IMR-90 (cell line): ENCODE measurements around the gene STK36. TPM values are rescaled to one million over a fixed set of nuclear protein-coding genes. Genes with fewer than 3 reads are reported as not detected.

ENCODE experiments used
- ATAC-seq: fragments of 200-7000 bp; cut with Tn5 transposase; 2 replicates; pipeline ENCODE4 v1.9.1; 2020; ENCODE audit warnings: low read depth, mild to moderate bottlenecking, moderate library complexity
- BruUV-seq: library from RNA; stranded (reverse); fragments of 400-500 nt; replicated peaks from 2 replicates; lab custom pipeline; 2021; lab: Mats Ljungman, UMichigan
- CTCF ChIA-PET: fragments of 300-600 bp; formaldehyde crosslinking; extraction: SDS; loops from one replicate; lab custom pipeline; 2021; ENCODE audit warnings: antibody characterized with exemption; lab: Yijun Ruan, JAX
- POLR2A ChIA-PET: fragments of 300-600 bp; sonication (Branson Sonifier 250); formaldehyde crosslinking; loops from one replicate; lab custom pipeline; 2022; ENCODE audit warnings: antibody characterized with exemption; ENCODE audit not compliant: unreplicated experiment; lab: Charles Lee
- DNase-seq: peaks from one replicate; pipeline ENCODE4 v3.0.0; 2013
- H2AFZ ChIP-seq: replicated peaks from 2 replicates; pipeline ENCODE3; 2013; ENCODE audit warnings: low read length, mild to moderate bottlenecking; ENCODE audit not compliant: poor library complexity
- H2AK5ac ChIP-seq: 2 replicates; pipeline ENCODE4 v1.6.1; 2013; ENCODE audit warnings: low read depth, low read length, inconsistent platforms
- H2AK9ac ChIP-seq: replicated peaks from 2 replicates; pipeline ENCODE3; 2013; ENCODE audit warnings: mild to moderate bottlenecking, low read depth, low read length, moderate library complexity; ENCODE audit not compliant: poor library complexity
- H2BK120ac ChIP-seq: 2 replicates; pipeline ENCODE4 v1.6.1; 2013; ENCODE audit warnings: low read depth, low read length, inconsistent platforms
- H2BK15ac ChIP-seq: 3 replicates; pipeline ENCODE4 v1.6.1; 2013; ENCODE audit warnings: low read depth, low read length, inconsistent platforms
- H2BK20ac ChIP-seq: 2 replicates; pipeline ENCODE4 v1.6.1; 2013; ENCODE audit warnings: low read depth, mild to moderate bottlenecking, inconsistent platforms, low read length, moderate library complexity
- H2BK5ac ChIP-seq: 2 replicates; pipeline ENCODE4 v1.6.1; 2013; ENCODE audit warnings: mild to moderate bottlenecking, low read depth, low read length, inconsistent platforms; ENCODE audit not compliant: poor library complexity, severe bottlenecking
- H3K14ac ChIP-seq: replicated peaks from 2 replicates; pipeline ENCODE4 v1.6.1; 2013; ENCODE audit warnings: low read depth, low read length, inconsistent platforms
- H3K18ac ChIP-seq: 2 replicates; pipeline ENCODE4 v1.6.1; 2013; ENCODE audit warnings: low read depth, low read length, control low read depth
- H3K23ac ChIP-seq: 2 replicates; pipeline ENCODE4 v1.6.1; 2013; ENCODE audit warnings: low read depth, low read length, inconsistent platforms
- H3K27ac ChIP-seq: 2 replicates; pipeline ENCODE4 v1.5.1; 2013; ENCODE audit warnings: mild to moderate bottlenecking, control low read depth, low read length; ENCODE audit not compliant: insufficient read depth
- H3K27me3 ChIP-seq: 2 replicates; pipeline ENCODE4 v1.6.1; 2013; ENCODE audit warnings: low read length; ENCODE audit not compliant: control insufficient read depth, insufficient read depth
- H3K36me3 ChIP-seq: 2 replicates; pipeline ENCODE4 v1.6.1; 2013; ENCODE audit warnings: low read length, mixed read lengths; ENCODE audit not compliant: control insufficient read depth, insufficient read depth
- H3K4ac ChIP-seq: 2 replicates; pipeline ENCODE4 v1.6.1; 2013; ENCODE audit warnings: low read depth, low read length, inconsistent platforms
- H3K4me1 ChIP-seq: 2 replicates; pipeline ENCODE4 v1.6.1; 2013; ENCODE audit warnings: low read length, mixed read lengths; ENCODE audit not compliant: control insufficient read depth, insufficient read depth
- H3K4me2 ChIP-seq: 2 replicates; pipeline ENCODE4 v1.6.1; 2013; ENCODE audit warnings: low read depth, mild to moderate bottlenecking, control low read depth, low read length, moderate library complexity
- H3K4me3 ChIP-seq: 2 replicates; pipeline ENCODE4 v1.5.1; 2013; ENCODE audit warnings: low read depth, mild to moderate bottlenecking, control low read depth, low read length, moderate library complexity; ENCODE audit not compliant: insufficient read depth
- H3K56ac ChIP-seq: 2 replicates; pipeline ENCODE4 v1.6.1; 2013; ENCODE audit warnings: low read length, inconsistent platforms; ENCODE audit not compliant: insufficient read depth; ENCODE audit errors: extremely low read depth
- H3K79me1 ChIP-seq, 2 experiments: 2 replicates each; pipeline ENCODE4 v1.6.1; 2013; ENCODE audit warnings: low read length in 2 of 2, inconsistent platforms in 1 of 2, low read depth in 1 of 2
- H3K9ac ChIP-seq: 2 replicates; pipeline ENCODE4 v1.6.1; 2013; ENCODE audit warnings: low read depth, low read length, control low read depth
- H3K9me1 ChIP-seq: 2 replicates; pipeline ENCODE4 v1.6.1; 2013; ENCODE audit warnings: low read length, inconsistent platforms; ENCODE audit not compliant: insufficient read depth
- H3K9me3 ChIP-seq: 2 replicates; pipeline ENCODE4 v1.6.1; 2013; ENCODE audit warnings: low read length; ENCODE audit not compliant: control insufficient read depth, insufficient read depth
- H4K20me1 ChIP-seq: 2 replicates; pipeline ENCODE4 v1.6.1; 2013; ENCODE audit warnings: low read length, inconsistent platforms; ENCODE audit not compliant: insufficient read depth
- H4K5ac ChIP-seq: 2 replicates; pipeline ENCODE4 v1.6.1; 2013; ENCODE audit warnings: mild to moderate bottlenecking, low read depth, low read length, control low read depth
- H4K8ac ChIP-seq, 2 experiments: 2 replicates each; pipeline ENCODE4 v1.6.1; 2013; ENCODE audit warnings: low read depth in 2 of 2, low read length in 2 of 2, control low read depth in 1 of 2, inconsistent platforms in 1 of 2
- H4K91ac ChIP-seq: 2 replicates; pipeline ENCODE4 v1.6.1; 2013; ENCODE audit warnings: low read depth, low read length, inconsistent platforms; ENCODE audit not compliant: insufficient read depth
- CEBPB ChIP-seq: IDR thresholded peaks from 2 replicates; pipeline ENCODE4 v1.6.1; 2012; ENCODE audit warnings: low read depth, low read length, improper control_type of control experiment
- CHD1 ChIP-seq: IDR thresholded peaks from 2 replicates; pipeline ENCODE4 v1.6.1; 2012; ENCODE audit warnings: low read depth, low read length, improper control_type of control experiment
- FOS ChIP-seq: fragments of 150-350 bp; IDR thresholded peaks from 2 replicates; pipeline ENCODE4 v1.6.1; 2016; ENCODE audit warnings: low read depth, low read length
- MAFK ChIP-seq: IDR thresholded peaks from 2 replicates; pipeline ENCODE4 v1.6.1; 2012; ENCODE audit warnings: low read depth, low read length, improper control_type of control experiment
- NFE2L2 ChIP-seq: fragments of 150-350 bp; IDR thresholded peaks from 2 replicates; pipeline ENCODE4 v1.6.1; 2016; ENCODE audit warnings: low read depth, mild to moderate bottlenecking, low read length
- POLR2A ChIP-seq: IDR thresholded peaks from 2 replicates; pipeline ENCODE4 v1.6.1; 2012; ENCODE audit warnings: mild to moderate bottlenecking, low read depth, low read length
- RAD21 ChIP-seq: IDR thresholded peaks from 2 replicates; pipeline ENCODE4 v1.6.1; 2012; ENCODE audit warnings: low read length, improper control_type of control experiment
- RFX5 ChIP-seq: IDR thresholded peaks from 2 replicates; pipeline ENCODE4 v1.8.0; 2012; ENCODE audit warnings: low read depth, mild to moderate bottlenecking, low read length, moderate library complexity
- SMC3 ChIP-seq: fragments of 150-350 bp; IDR thresholded peaks from 2 replicates; pipeline ENCODE4 v1.6.1; 2016; ENCODE audit warnings: low read depth, mild to moderate bottlenecking, antibody characterized with exemption, low read length, moderate library complexity
- WGBS, 2 experiments: methylation state at CpG; one replicate each; pipeline versions ENCODE4 v1.1.5 to v1.1.7; 2013; ENCODE audit warnings: missing lambda C conversion rate in 2 of 2; ENCODE audit not compliant: insufficient read length in 1 of 2; ENCODE audit errors: extremely low coverage in 2 of 2; 5-methylcytosine and 5-hydroxymethylcytosine counted together
- dilution Hi-C: fragments of 300-500 bp; cut with HindIII; formaldehyde crosslinking; loops from one replicate; pipeline ENCODE4 v1.14.3; 2018; ENCODE audit warnings: low sequenced_read_pairs; ENCODE audit not compliant: unreplicated experiment
- in situ Hi-C: fragments of 300-500 bp; cut with MboI; formaldehyde crosslinking; loops from 3 replicates; pipeline ENCODE4 v1.14.3; 2019; ENCODE audit warnings: low sequenced_read_pairs, inconsistent platforms, mixed read lengths
- intact Hi-C: fragments of 100-400 bp; cut with micrococcal nuclease; formaldehyde crosslinking; loops from 2 replicates; pipeline ENCODE4 v1.10.0; 2022
- polyA plus RNA-seq, 3 experiments: library from polyadenylated mRNA; depleted of rRNA; stranded (reverse); fragments of >200 nt; gene quantifications; 2 replicates each; pipeline ENCODE4 v1.2.3, GENCODE V29; 2012; ENCODE audit warnings: low replicate concordance in 1 of 3
- total RNA-seq: library from RNA; depleted of rRNA; stranded (reverse); fragments of >200 nt; gene quantifications from 2 replicates; pipeline ENCODE4 v1.2.3, GENCODE V29; 2012
- TF ChIP-seq, protein P1 (sequence below): fragments of 150-350 bp; IDR thresholded peaks from 2 replicates; pipeline ENCODE4 v1.6.1; 2016; ENCODE audit warnings: low read depth, mild to moderate bottlenecking, low read length, moderate library complexity, borderline replicate concordance
- TF ChIP-seq, protein P2 (sequence below): conservative IDR thresholded peaks from 2 replicates; pipeline ENCODE4 v1.5.1; 2012; ENCODE audit warnings: mild to moderate bottlenecking, low read depth, low read length, improper control_type of control experiment
- TF ChIP-seq, protein P3 (sequence below): fragments of 150-350 bp; IDR thresholded peaks from 2 replicates; pipeline ENCODE4 v1.6.1; 2017; ENCODE audit warnings: mild to moderate bottlenecking, antibody characterized with exemption, low read length, low read depth

Gene STK36
- total and polyA plus RNA-seq, 2 of the 4 experiments (the other 2 are of a cell fraction) = 17.6 to 44.5 TPM

DNA sequence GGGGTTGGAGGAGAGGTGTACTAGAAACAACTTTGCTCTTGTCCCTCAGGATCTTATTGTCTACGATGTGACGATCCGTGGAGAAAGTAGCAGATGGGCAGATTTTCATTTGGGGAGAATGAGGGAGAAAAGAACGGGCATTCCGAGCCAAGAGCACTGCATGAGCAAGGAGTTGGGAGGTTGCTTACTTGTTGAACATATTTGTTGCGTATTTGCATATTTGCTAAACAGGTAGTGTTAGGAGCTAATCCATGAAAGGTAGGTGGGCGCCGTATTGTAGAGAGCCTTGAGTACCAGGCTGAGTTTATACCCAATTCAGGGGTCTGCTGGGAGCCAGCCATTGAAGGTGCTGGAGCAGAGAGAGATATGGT is 11.9 kb upstream of the STK36 start:
- H4K20me1 ChIP-seq = no peaks in the 10 kb centered on the region
- H4K5ac ChIP-seq = peak overlapping the region; percentile 50
- no peaks in the 10 kb centered on the region for H3K27me3 ChIP-seq
- no peak overlapping the region for H3K18ac ChIP-seq
- H3K4me1 ChIP-seq = peaks cover 3% of the 10 kb centered on the region; the same call in 1 of the 2 replicates
- H3K79me1 ChIP-seq = peaks cover 22 to 45% of the 10 kb centered on the region in 2 experiments
- 20% methylated on average over 8 of the region's 8 CpGs; no CpG with 5 or more reads in 1 of the 2 experiments for WGBS, 2 experiments
- TSS peak; percentile 67 for BruUV-seq
- peak overlapping the region; percentile 82 to 91 for H4K8ac ChIP-seq
- peak overlapping the region; percentile 66 for H3K56ac ChIP-seq
- DNase-seq (no peak), ATAC-seq (no peak)
- in situ Hi-C loops (loop anchor here (10.0 kb wide), 1 partner anchor 255 kb away; no protein-coding TSS in a partner anchor), dilution Hi-C loops (no loop called here), intact Hi-C loops (loop anchor here (1.0 kb wide), 2 partner anchors 27 to 187 kb away; no protein-coding TSS in a partner anchor)
- H2BK120ac ChIP-seq = no peak overlapping the region
- ChIA-PET CTCF (interaction anchor here (0.8 to 0.9 kb wide), 3 partner anchors 9 to 187 kb away, joined by 3 read pairs; no protein-coding TSS in a partner anchor), POLR2A (interaction anchor here (0.6 to 1.0 kb wide), 2 partner anchors 59 to 122 kb away, joined by 3 to 4 read pairs; no protein-coding TSS in a partner anchor)
- H3K14ac ChIP-seq = peak overlapping the region; percentile 31
- peaks cover 8% of the 10 kb centered on the region; the same call in 1 of the 2 replicates for H3K9me1 ChIP-seq
- peaks cover 43% of the 10 kb centered on the region for H3K36me3 ChIP-seq
- peak overlapping the region; percentile 36; the same call in 1 of the 2 replicates for H4K91ac ChIP-seq
- H2BK20ac ChIP-seq = no peak overlapping the region
- H3K4me2 ChIP-seq = peak overlapping the region; percentile 94
- peak overlapping the region; percentile 83 for H2AK9ac ChIP-seq
- peak overlapping the region; percentile 78 for H3K4ac ChIP-seq
- peak overlapping the region; percentile 76 for H3K4me3 ChIP-seq
- no peaks in the 10 kb centered on the region for H3K9me3 ChIP-seq
- TF ChIP-seq RAD21 = no peak
- TF ChIP-seq POLR2A = no peak
- no peak for TF ChIP-seq RFX5
- TF ChIP-seq, protein P1, sequence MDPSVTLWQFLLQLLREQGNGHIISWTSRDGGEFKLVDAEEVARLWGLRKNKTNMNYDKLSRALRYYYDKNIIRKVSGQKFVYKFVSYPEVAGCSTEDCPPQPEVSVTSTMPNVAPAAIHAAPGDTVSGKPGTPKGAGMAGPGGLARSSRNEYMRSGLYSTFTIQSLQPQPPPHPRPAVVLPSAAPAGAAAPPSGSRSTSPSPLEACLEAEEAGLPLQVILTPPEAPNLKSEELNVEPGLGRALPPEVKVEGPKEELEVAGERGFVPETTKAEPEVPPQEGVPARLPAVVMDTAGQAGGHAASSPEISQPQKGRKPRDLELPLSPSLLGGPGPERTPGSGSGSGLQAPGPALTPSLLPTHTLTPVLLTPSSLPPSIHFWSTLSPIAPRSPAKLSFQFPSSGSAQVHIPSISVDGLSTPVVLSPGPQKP = no peak
- TF ChIP-seq CEBPB = no peak
- no peak for TF ChIP-seq MAFK
- TF ChIP-seq, protein P2, sequence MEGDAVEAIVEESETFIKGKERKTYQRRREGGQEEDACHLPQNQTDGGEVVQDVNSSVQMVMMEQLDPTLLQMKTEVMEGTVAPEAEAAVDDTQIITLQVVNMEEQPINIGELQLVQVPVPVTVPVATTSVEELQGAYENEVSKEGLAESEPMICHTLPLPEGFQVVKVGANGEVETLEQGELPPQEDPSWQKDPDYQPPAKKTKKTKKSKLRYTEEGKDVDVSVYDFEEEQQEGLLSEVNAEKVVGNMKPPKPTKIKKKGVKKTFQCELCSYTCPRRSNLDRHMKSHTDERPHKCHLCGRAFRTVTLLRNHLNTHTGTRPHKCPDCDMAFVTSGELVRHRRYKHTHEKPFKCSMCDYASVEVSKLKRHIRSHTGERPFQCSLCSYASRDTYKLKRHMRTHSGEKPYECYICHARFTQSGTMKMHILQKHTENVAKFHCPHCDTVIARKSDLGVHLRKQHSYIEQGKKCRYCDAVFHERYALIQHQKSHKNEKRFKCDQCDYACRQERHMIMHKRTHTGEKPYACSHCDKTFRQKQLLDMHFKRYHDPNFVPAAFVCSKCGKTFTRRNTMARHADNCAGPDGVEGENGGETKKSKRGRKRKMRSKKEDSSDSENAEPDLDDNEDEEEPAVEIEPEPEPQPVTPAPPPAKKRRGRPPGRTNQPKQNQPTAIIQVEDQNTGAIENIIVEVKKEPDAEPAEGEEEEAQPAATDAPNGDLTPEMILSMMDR = no peak
- TF ChIP-seq SMC3 = no peak
- no peak for TF ChIP-seq CHD1
- no peak for TF ChIP-seq NFE2L2
- TF ChIP-seq, protein P3, sequence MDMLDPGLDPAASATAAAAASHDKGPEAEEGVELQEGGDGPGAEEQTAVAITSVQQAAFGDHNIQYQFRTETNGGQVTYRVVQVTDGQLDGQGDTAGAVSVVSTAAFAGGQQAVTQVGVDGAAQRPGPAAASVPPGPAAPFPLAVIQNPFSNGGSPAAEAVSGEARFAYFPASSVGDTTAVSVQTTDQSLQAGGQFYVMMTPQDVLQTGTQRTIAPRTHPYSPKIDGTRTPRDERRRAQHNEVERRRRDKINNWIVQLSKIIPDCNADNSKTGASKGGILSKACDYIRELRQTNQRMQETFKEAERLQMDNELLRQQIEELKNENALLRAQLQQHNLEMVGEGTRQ = no peak
- TF ChIP-seq FOS = no peak
- peak overlapping the region; percentile 41; the same call in 1 of the 2 replicates for H3K27ac ChIP-seq
- peak overlapping the region; percentile 76 for H3K9ac ChIP-seq
- H3K23ac ChIP-seq = peak overlapping the region; percentile 86
- H2BK15ac ChIP-seq = no peak overlapping the region
- H2AFZ ChIP-seq = peak overlapping the region; percentile 97
- peak overlapping the region; percentile 18 for H2BK5ac ChIP-seq
- H2AK5ac ChIP-seq = peak overlapping the region; percentile 2; the same call in 1 of the 2 replicates
